Endothelial cell of umbilical vein (primary cell): ENCODE results near the gene TBX5. TPM values are rescaled to one million over a fixed set of nuclear protein-coding genes. Genes with fewer than 3 reads are reported as not detected.

Experiments
- BruUV-seq: library from RNA; stranded (reverse); fragments of 400-500 nt; replicated peaks from 2 replicates; lab custom pipeline; 2021; lab: Mats Ljungman, UMichigan
- CTCF ChIA-PET: fragments of 300-600, 350-600 bp; sonication (Branson Sonifier 250); formaldehyde crosslinking; loops from one replicate; lab custom pipeline; 2021; ENCODE audit warnings: antibody characterized with exemption, inconsistent platforms; lab: Charles Lee
- POLR2A ChIA-PET: fragments of 300-600, 350-600 bp; sonication (Branson Sonifier 250); formaldehyde crosslinking; loops from one replicate; lab custom pipeline; 2021; ENCODE audit warnings: antibody characterized with exemption, inconsistent platforms; lab: Charles Lee
- DNase-seq: peaks from one replicate; pipeline ENCODE4 v3.0.0-alpha.2; 2011; ENCODE audit warnings: low read depth, low spot score
- FAIRE-seq: peaks from 2 replicates; lab custom pipeline; 2011; peaks lifted over from hg19 to GRCh38; lab: Jason Lieb, UNC
- H2AFZ ChIP-seq: 2 replicates; pipeline ENCODE4 v1.6.0; 2012; ENCODE audit warnings: low read depth, low read length, control low read depth, inconsistent platforms
- H3K27ac ChIP-seq: 2 replicates; pipeline ENCODE4 v1.5.1; 2011; ENCODE audit warnings: low read depth, mild to moderate bottlenecking, control low read depth, low read length, moderate library complexity; ENCODE audit not compliant: insufficient read depth
- H3K27me3 ChIP-seq, 2 experiments: 2 replicates each; pipeline versions ENCODE4 v1.6.0 to v1.6.1; 2011; ENCODE audit warnings: low read length in 2 of 2, mixed read lengths in 1 of 2; ENCODE audit not compliant: control insufficient read depth in 2 of 2, insufficient read depth in 2 of 2
- H3K36me3 ChIP-seq, 2 experiments: 2 replicates in 1 of 2; 3 replicates in 1 of 2; pipeline ENCODE4 v1.5.1; 2011; ENCODE audit warnings: low read length in 2 of 2, mild to moderate bottlenecking in 1 of 2, moderate library complexity in 1 of 2; ENCODE audit not compliant: control insufficient read depth in 2 of 2, insufficient read depth in 2 of 2; ENCODE audit errors: extremely low read depth in 1 of 2
- H3K4me1 ChIP-seq: 3 replicates; pipeline ENCODE4 v1.5.1; 2011; ENCODE audit warnings: mild to moderate bottlenecking, low read length; ENCODE audit not compliant: control insufficient read depth, insufficient read depth; ENCODE audit errors: extremely low read depth
- H3K4me2 ChIP-seq: 2 replicates; pipeline ENCODE4 v1.6.1; 2011; ENCODE audit warnings: low read length, control low read depth, mixed read lengths; ENCODE audit not compliant: insufficient read depth
- H3K4me3 ChIP-seq, 3 experiments: fragments of 200-600 bp in 1 of 3; sonication (generic), shearing (Covaris generic) in 1 of 3; replicated peaks in 1 of 3; 2 replicates each; pipeline ENCODE4 v1.5.1; 2011 to 2016; ENCODE audit warnings: control low read depth in 3 of 3, low read length in 3 of 3, mild to moderate bottlenecking in 2 of 3, inconsistent platforms in 1 of 3, low read depth in 1 of 3, moderate library complexity in 1 of 3; ENCODE audit not compliant: insufficient read depth in 1 of 3
- H3K79me2 ChIP-seq: 2 replicates; pipeline ENCODE4 v1.6.0; 2012; ENCODE audit warnings: low read length, inconsistent platforms; ENCODE audit not compliant: control insufficient read depth, insufficient read depth
- H3K9ac ChIP-seq: replicated peaks from 2 replicates; pipeline ENCODE3; 2011; ENCODE audit warnings: low read length, control low read depth; ENCODE audit not compliant: insufficient read depth; ENCODE audit errors: extremely low read depth
- H3K9me1 ChIP-seq: replicated peaks from 3 replicates; pipeline ENCODE4 v1.6.0; 2011; ENCODE audit warnings: mild to moderate bottlenecking, low read length; ENCODE audit not compliant: control insufficient read depth, insufficient read depth; ENCODE audit errors: extremely low read depth
- H3K9me3 ChIP-seq: replicated peaks from 2 replicates; pipeline ENCODE4 v1.5.1; 2012; ENCODE audit warnings: low read length, inconsistent platforms; ENCODE audit not compliant: control insufficient read depth, insufficient read depth
- H4K20me1 ChIP-seq: replicated peaks from 2 replicates; pipeline ENCODE3; 2011; ENCODE audit warnings: mild to moderate bottlenecking, low read length; ENCODE audit not compliant: control insufficient read depth, insufficient read depth; ENCODE audit errors: extremely low read depth
- EZH2 ChIP-seq: IDR thresholded peaks from 2 replicates; pipeline ENCODE4 v1.6.1; 2012; ENCODE audit warnings: borderline replicate concordance, low read depth, mild to moderate bottlenecking, moderate library complexity, low read length, inconsistent platforms; ENCODE audit not compliant: severe bottlenecking
- FOS ChIP-seq: IDR thresholded peaks from 2 replicates; pipeline ENCODE4 v1.6.1; 2011; ENCODE audit warnings: mild to moderate bottlenecking, low read length, moderate library complexity, borderline replicate concordance; ENCODE audit not compliant: insufficient read depth
- GATA2 ChIP-seq: IDR thresholded peaks from 2 replicates; pipeline ENCODE4 v1.7.0; 2011; ENCODE audit warnings: low read depth, mild to moderate bottlenecking, moderate library complexity, mixed read lengths, low read length; ENCODE audit not compliant: insufficient read length, insufficient read depth
- JUN ChIP-seq: IDR thresholded peaks from 2 replicates; pipeline ENCODE4 v1.6.1; 2011; ENCODE audit warnings: borderline replicate concordance, low read depth; ENCODE audit not compliant: insufficient read length, insufficient read depth
- MYC ChIP-seq: IDR thresholded peaks from one replicate; pipeline ENCODE4 v1.6.1; 2011; ENCODE audit warnings: mild to moderate bottlenecking, low read depth, low read length
- POLR2A ChIP-seq: IDR thresholded peaks from 2 replicates; pipeline ENCODE4 v1.6.1; 2012; ENCODE audit warnings: low read depth, mild to moderate bottlenecking, control low read depth, low read length
- POLR2AphosphoS5 ChIP-seq: IDR thresholded peaks from 2 replicates; pipeline ENCODE4 v1.6.1; 2012; ENCODE audit warnings: low read depth, mild to moderate bottlenecking, control low read depth, low read length, moderate library complexity; ENCODE audit not compliant: insufficient read depth
- dilution Hi-C: fragments of 300-500 bp; cut with MboI; formaldehyde crosslinking; loops from one replicate; pipeline ENCODE4 v1.15.0; 2019; ENCODE audit warnings: low sequenced_read_pairs; ENCODE audit not compliant: extremely low pct_ligation_motif_present
- intact Hi-C: fragments of 100-400 bp; cut with micrococcal nuclease; formaldehyde crosslinking; loops from one replicate; pipeline ENCODE4 v1.10.0; 2022
- polyA plus RNA-seq, 4 experiments: library from polyadenylated mRNA; depleted of rRNA in 3 of 4; stranded (reverse) in 3 of 4; unstranded in 1 of 4; fragments of >200 nt; gene quantifications; 2 replicates each; pipeline versions ENCODE4 v1.2.1 to v1.2.3, GENCODE V29; 2011 to 2012; ENCODE audit warnings: missing spikeins in 1 of 4
- total RNA-seq: library from RNA; stranded (reverse); gene quantifications from 2 replicates; pipeline ENCODE4 v1.2.3, GENCODE V29; 2021
- TF ChIP-seq, protein P1 (sequence below): IDR thresholded peaks from 2 replicates; pipeline ENCODE4 v1.6.1; 2011; ENCODE audit not compliant: insufficient read depth, insufficient read length
- TF ChIP-seq, protein P2 (sequence below), 2 donors: IDR thresholded peaks; 1 replicate in 1 of 2; 2 replicates in 1 of 2; pipeline ENCODE4 v1.5.1; 2011; ENCODE audit warnings: low read length in 2 of 2, mild to moderate bottlenecking in 2 of 2, moderate library complexity in 2 of 2, control low read depth in 1 of 2, inconsistent platforms in 1 of 2, low read depth in 1 of 2; ENCODE audit not compliant: insufficient read depth in 1 of 2; ENCODE audit errors: extremely low read depth in 1 of 2

TBX5 gene
- total and polyA plus RNA-seq, 2 donors (not counting 3 experiments of a cell fraction or from before 2014, with no cell fraction given) = not detected

DNA sequence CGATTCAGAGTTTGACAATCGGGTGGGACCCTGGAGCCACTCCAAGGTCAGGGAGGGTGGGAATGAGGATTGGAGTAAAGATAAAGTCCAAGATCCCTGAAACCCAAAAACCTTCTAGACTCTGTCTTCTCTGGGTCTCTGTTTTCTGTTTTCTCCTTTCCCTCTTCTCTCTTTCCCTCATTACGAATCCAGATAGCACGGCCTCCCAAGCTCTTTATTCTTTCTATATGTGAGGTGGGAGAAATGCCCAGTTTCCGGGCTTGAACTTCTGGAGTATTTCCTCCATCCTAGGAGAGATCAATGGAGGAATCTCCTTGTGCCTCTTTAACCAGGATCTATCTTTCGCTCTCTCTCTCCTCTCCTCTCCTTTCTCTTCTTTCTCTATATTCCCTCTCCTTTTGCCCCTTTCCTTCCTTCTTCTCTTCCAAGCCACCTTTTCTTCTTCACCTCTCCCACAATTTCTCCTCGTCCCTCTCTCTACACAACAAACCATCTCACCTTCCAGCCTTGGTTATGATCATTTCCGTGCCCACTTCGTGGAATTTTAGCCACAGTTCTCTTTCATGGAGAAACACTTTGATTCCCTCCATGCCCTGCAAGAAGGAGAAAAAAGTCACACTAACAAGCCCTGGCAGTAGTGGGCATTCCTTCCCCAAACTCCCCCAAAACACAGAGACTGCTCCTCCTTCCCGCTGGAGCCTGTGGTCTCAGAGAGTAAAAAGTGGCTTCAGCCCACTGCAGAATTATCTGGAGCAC lies 4.4 kb downstream of the TBX5 start:
- H4K20me1 ChIP-seq = no peaks in the 10 kb centered on the region
- intact Hi-C loops = no loop called here
- H3K27me3 ChIP-seq = peaks cover 74 to 87% of the 10 kb centered on the region in 2 experiments
- no peaks in the 10 kb centered on the region for H3K79me2 ChIP-seq
- CTCF ChIA-PET = no interaction called here
- POLR2A ChIA-PET = no interaction called here
- no peak overlapping the region for H3K27ac ChIP-seq
- H3K9me3 ChIP-seq = no peaks in the 10 kb centered on the region
- no peaks in the 10 kb centered on the region for H3K9me1 ChIP-seq
- TF ChIP-seq EZH2 (peak; percentile 20), FOS (no peak)
- no peaks in the 10 kb centered on the region for H3K36me3 ChIP-seq
- H3K4me2 ChIP-seq = no peak overlapping the region
- H3K4me1 ChIP-seq = no peaks in the 10 kb centered on the region
- no peak for FAIRE-seq
- no peak overlapping the region for H2AFZ ChIP-seq
- no TSS peak for BruUV-seq
- no peak overlapping the region for H3K4me3 ChIP-seq
- no peak for DNase-seq
- H3K9ac ChIP-seq = no peak overlapping the region
- dilution Hi-C loops = no loop called here

DNA sequence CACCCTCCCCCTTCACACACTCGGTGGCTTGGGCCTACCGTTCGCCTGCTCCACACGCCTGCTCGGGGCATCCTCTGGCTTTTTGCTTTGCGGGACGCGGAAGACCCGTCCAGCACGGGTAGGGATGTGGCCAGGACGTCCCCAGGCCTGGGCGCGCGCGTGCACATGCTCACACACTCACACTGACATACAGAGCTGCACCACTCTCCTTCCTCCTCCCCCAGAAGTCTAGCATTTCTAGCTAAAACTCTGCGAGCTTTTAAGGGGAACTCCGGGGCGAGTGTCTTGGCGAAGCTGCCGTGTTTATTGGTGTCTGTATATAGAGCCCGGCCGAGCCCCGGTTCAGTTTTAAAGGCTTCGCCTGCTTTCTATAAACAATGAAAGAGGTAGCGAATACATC lies 5.0 kb downstream of the TBX5 start:
- no peak overlapping the region for H3K4me3 ChIP-seq
- TF ChIP-seq MYC = no peak
- TF ChIP-seq JUN = no peak
- no peak for TF ChIP-seq EZH2
- TF ChIP-seq POLR2AphosphoS5 = no peak
- no peak for TF ChIP-seq GATA2
- TF ChIP-seq, protein P1, sequence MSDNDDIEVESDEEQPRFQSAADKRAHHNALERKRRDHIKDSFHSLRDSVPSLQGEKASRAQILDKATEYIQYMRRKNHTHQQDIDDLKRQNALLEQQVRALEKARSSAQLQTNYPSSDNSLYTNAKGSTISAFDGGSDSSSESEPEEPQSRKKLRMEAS = no peak
- TF ChIP-seq FOS = no peak
- TF ChIP-seq, protein P2, sequence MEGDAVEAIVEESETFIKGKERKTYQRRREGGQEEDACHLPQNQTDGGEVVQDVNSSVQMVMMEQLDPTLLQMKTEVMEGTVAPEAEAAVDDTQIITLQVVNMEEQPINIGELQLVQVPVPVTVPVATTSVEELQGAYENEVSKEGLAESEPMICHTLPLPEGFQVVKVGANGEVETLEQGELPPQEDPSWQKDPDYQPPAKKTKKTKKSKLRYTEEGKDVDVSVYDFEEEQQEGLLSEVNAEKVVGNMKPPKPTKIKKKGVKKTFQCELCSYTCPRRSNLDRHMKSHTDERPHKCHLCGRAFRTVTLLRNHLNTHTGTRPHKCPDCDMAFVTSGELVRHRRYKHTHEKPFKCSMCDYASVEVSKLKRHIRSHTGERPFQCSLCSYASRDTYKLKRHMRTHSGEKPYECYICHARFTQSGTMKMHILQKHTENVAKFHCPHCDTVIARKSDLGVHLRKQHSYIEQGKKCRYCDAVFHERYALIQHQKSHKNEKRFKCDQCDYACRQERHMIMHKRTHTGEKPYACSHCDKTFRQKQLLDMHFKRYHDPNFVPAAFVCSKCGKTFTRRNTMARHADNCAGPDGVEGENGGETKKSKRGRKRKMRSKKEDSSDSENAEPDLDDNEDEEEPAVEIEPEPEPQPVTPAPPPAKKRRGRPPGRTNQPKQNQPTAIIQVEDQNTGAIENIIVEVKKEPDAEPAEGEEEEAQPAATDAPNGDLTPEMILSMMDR (IDR thresholded peaks at IDR 0.05; ENCODE audit: extremely low read depth in 1 of 2, insufficient read depth in 1 of 2, low read depth in 1 of 2, low read length in 2 of 2) = no peak
- TF ChIP-seq POLR2A = no peak
- no peaks in the 10 kb centered on the region for H4K20me1 ChIP-seq
- H2AFZ ChIP-seq = no peak overlapping the region
- H3K4me2 ChIP-seq = no peak overlapping the region
- ChIA-PET POLR2A (no interaction called here), CTCF (no interaction called here)
- peaks cover 73 to 86% of the 10 kb centered on the region in 2 experiments for H3K27me3 ChIP-seq
- dilution Hi-C loops (no loop called here), intact Hi-C loops (no loop called here)
- FAIRE-seq (no peak), DNase-seq (no peak)
- H3K36me3 ChIP-seq = no peaks in the 10 kb centered on the region
- no TSS peak for BruUV-seq
- no peaks in the 10 kb centered on the region for H3K9me1 ChIP-seq
- no peaks in the 10 kb centered on the region for H3K9me3 ChIP-seq
- no peak overlapping the region for H3K9ac ChIP-seq
- H3K79me2 ChIP-seq = no peaks in the 10 kb centered on the region
- H3K27ac ChIP-seq = no peak overlapping the region
- H3K4me1 ChIP-seq = no peaks in the 10 kb centered on the region
